ENCODE data around the gene HSPA12B. TPM values are rescaled to one million over a fixed set of nuclear protein-coding genes. Genes with fewer than 3 reads are reported as not detected.

Gene HSPA12B
- 64.8 TPM for total RNA-seq

- H3K9me3 ChIP-seq, result no peaks in the 10 kb centered on the region
- no peaks in the 10 kb centered on the region for H3K4me1 ChIP-seq
- intact Hi-C loops (cut with DNase I), result no loop called here
- DNase-seq (ENCODE audit: low spot score in 2 of 2), result no peak
- H3K27ac ChIP-seq, result peak within 1 kb of the TSS in 1 of 2 donors; percentile 45
- no peaks in the 10 kb centered on the region for H3K36me3 ChIP-seq
- TF ChIP-seq CTCF (IDR thresholded peaks at IDR 0.05), result no peak
- peak within 1 kb of the TSS in 1 of 2 donors; percentile 37 for H3K4me3 ChIP-seq
- H3K27me3 ChIP-seq, result peaks cover 8% of the 10 kb centered on the region
Observed at GRCh38 chr20:3732327-3733118, at the start of gene HSPA12B. Gene HSPA12B (plus strand): TSS chr20:3732685. CDS start chr20:3738675, 5,990 bp downstream.

- Histone ChIP-seq H3K27me3 (no peaks in the 10 kb centered on the region), H3K4me1 (peaks cover 13 to 23% of the 10 kb centered on the region in 2 donors), H3K4me3 (no peak overlapping the region), H3K36me3 (no peaks in the 10 kb centered on the region), H3K27ac (peak overlapping the region in 1 of 2 donors; percentile 18), H3K9me3 (no peaks in the 10 kb centered on the region)
- intact Hi-C loops (cut with DNase I), result loop anchor here (10.0 kb wide), 3 partner anchors 211 to 399 kb away; partner anchors contain the start of genes ATRN and RNF24
- TF ChIP-seq CTCF (IDR thresholded peaks at IDR 0.05), result no peak
- DNase-seq (ENCODE audit: low spot score in 2 of 2), result no peak
Observed at GRCh38 chr20:3685341-3685740, 47.1 kb upstream of the HSPA12B start.

- H3K27me3 ChIP-seq, result no peaks in the 10 kb centered on the region
- intact Hi-C loops (cut with DNase I), result loop anchor here (10.0 kb wide), 3 partner anchors 212 to 398 kb away; partner anchors contain the start of genes ATRN and RNF24
- no peaks in the 10 kb centered on the region for H3K9me3 ChIP-seq
- peaks cover 8 to 16% of the 10 kb centered on the region in 2 donors for H3K4me1 ChIP-seq
- peak overlapping the region; percentile 41 to 77 for H3K27ac ChIP-seq
- no peaks in the 10 kb centered on the region for H3K36me3 ChIP-seq
- TF ChIP-seq CTCF (IDR thresholded peaks at IDR 0.05), result no peak
- H3K4me3 ChIP-seq, result no peak overlapping the region
- DNase-seq (ENCODE audit: low spot score in 2 of 2), result no peak
Observed at GRCh38 chr20:3686421-3686820, 46.1 kb upstream of the HSPA12B start.

- Histone ChIP-seq H3K9me3 (no peaks in the 10 kb centered on the region), H3K36me3 (no peaks in the 10 kb centered on the region), H3K4me3 (peak overlapping the region in 1 of 2 donors; percentile 4), H3K27me3 (no peaks in the 10 kb centered on the region), H3K27ac (peak overlapping the region; percentile 77 to 85), H3K4me1 (peaks cover 8 to 16% of the 10 kb centered on the region in 2 donors)
- intact Hi-C loops (cut with DNase I), result loop anchor here (1.0 to 10.0 kb wide), 4 partner anchors 20 to 398 kb away; partner anchors contain the start of genes ATRN and RNF24
- DNase-seq (ENCODE audit: low spot score in 2 of 2), result peak; percentile 49 to 93
- TF ChIP-seq CTCF (IDR thresholded peaks at IDR 0.05), result no peak
Observed at GRCh38 chr20:3686867-3687321, 45.6 kb upstream of the HSPA12B start.

- intact Hi-C loops (cut with DNase I), result loop anchor here (1.0 to 10.0 kb wide), 4 partner anchors 20 to 397 kb away; partner anchors contain the start of genes ATRN and RNF24
- no peak for TF ChIP-seq CTCF (IDR thresholded peaks at IDR 0.05)
- no peaks in the 10 kb centered on the region for H3K9me3 ChIP-seq
Observed at GRCh38 chr20:3687655-3688054, 44.8 kb upstream of the HSPA12B start.

More at GRCh38 chr20:3687655-3688054, 44.8 kb upstream of the HSPA12B start:
- no peaks in the 10 kb centered on the region for H3K36me3 ChIP-seq
- H3K27ac ChIP-seq, result peak overlapping the region; percentile 77 to 85
- H3K4me1 ChIP-seq, result peaks cover 8 to 11% of the 10 kb centered on the region in 2 donors
- H3K27me3 ChIP-seq, result no peaks in the 10 kb centered on the region
- peak overlapping the region in 1 of 2 donors; percentile 4 for H3K4me3 ChIP-seq
- no peak for DNase-seq (ENCODE audit: low spot score in 2 of 2)
